Activated naive CD4-positive, alpha-beta T cell treated with anti-CD3 and anti-CD28 coated beads, Interleukin-2, amount 50 U/mL, for 24 hours (primary cell): Measurements from ENCODE around the gene RAPGEF1.

Experiments used
- H3K27ac Mint-ChIP-seq: one replicate; pipeline ENCODE4 v1.8.0; 2021; ENCODE audit warnings: mild to moderate bottlenecking, mixed read lengths
- H3K27me3 Mint-ChIP-seq: one replicate; pipeline ENCODE4 v1.8.0; 2021; ENCODE audit warnings: mixed read lengths
- H3K36me3 Mint-ChIP-seq: one replicate; pipeline ENCODE4 v1.8.0; 2021; ENCODE audit warnings: mixed read lengths
- H3K4me1 Mint-ChIP-seq: one replicate; pipeline ENCODE4 v1.8.0; 2021; ENCODE audit warnings: mixed read lengths
- H3K4me3 Mint-ChIP-seq: one replicate; pipeline ENCODE4 v1.8.0; 2021; ENCODE audit warnings: mild to moderate bottlenecking, mixed read lengths
- H3K9me3 Mint-ChIP-seq: one replicate; pipeline ENCODE4 v1.8.0; 2021; ENCODE audit warnings: mixed read lengths

The RAPGEF1 gene

DNA sequence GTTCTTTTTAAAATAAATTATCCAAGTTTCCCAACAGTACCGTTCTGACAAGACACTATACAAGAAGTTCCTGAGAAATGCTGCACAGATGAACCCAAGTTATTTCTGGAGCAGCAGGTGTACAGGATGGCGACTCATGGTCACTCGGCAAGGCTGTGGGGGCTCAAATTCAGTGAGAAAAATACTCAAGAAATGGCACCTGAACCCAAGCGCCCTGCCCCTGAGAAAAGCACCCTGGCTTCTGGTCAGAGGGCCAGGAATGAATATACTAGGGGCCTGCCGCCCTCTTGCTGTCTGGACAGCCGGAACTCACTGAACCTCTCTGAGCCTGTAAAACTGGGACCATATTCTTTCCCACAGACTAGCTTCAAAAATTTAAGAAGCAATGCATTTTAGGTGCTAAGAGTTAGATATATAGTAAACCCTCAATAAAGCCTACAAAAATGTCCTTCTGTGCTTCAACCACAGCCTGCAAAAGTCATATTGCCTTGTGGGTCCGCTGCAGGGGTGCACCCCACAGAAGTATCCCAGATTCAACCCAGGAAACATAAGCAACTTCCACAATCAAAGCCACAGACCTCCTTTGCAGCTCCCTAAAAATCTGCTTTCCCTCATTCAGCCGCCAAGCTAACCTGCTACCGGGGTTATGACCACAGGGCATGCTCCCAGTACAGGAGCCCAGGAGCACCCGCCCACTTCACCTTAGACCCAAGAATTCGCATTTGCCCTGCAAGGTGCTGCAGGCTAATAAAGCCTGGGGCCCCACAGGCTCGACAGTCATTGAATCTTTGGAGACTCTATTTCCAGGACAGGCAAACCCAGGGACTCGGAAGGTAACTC is 1.4 kb downstream of the RAPGEF1 start:
- Mint-ChIP-seq H3K36me3 (peaks cover 6% of the 10 kb centered on the region), H3K9me3 (no peaks in the 10 kb centered on the region), H3K27ac (peak overlapping the region; percentile 73), H3K4me3 (peak overlapping the region; percentile 91), H3K4me1 (peaks cover 57% of the 10 kb centered on the region), H3K27me3 (no peaks in the 10 kb centered on the region)

DNA sequence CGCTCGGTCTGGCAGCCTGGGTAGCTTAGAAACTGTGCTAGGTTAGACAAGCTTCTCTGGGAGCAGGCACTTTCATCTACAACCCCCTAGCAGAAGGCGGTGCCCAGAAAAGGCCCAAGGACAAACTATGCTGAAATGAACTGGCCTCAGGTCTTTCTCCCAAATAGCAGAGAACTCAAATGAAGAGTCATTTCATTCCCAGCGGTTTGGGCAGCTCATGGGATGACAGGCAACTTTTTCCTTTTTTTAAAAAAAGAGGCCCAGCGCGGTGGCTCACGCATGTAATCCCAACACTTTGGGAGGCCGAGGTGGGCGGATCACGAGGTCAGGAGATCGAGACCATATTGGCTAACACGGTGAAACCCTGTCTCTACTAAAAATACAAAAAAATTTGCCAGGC is 2.5 kb downstream of the RAPGEF1 start:
- Mint-ChIP-seq H3K4me1 (peaks cover 62% of the 10 kb centered on the region), H3K36me3 (peaks cover 9% of the 10 kb centered on the region), H3K27ac (peak overlapping the region; percentile 87), H3K4me3 (peak overlapping the region; percentile 55), H3K9me3 (no peaks in the 10 kb centered on the region), H3K27me3 (no peaks in the 10 kb centered on the region)

- Mint-ChIP-seq H3K27me3 (no peaks in the 10 kb centered on the region), H3K4me3 (peak overlapping the region; percentile 55), H3K4me1 (peaks cover 72% of the 10 kb centered on the region), H3K9me3 (no peaks in the 10 kb centered on the region), H3K36me3 (peaks cover 9% of the 10 kb centered on the region), H3K27ac (peak overlapping the region; percentile 87)
Measured at GRCh38 chr9:131736431-131736830, 3.4 kb downstream of the RAPGEF1 start.

GRCh38 chr9:131735238-131736128 is 4.4 kb downstream of the RAPGEF1 start:
- Mint-ChIP-seq H3K9me3 (no peaks in the 10 kb centered on the region), H3K4me3 (peak overlapping the region; percentile 55), H3K27me3 (no peaks in the 10 kb centered on the region)

GRCh38 chr9:131734781-131735180 is 5.1 kb downstream of the RAPGEF1 start:
- H3K9me3 Mint-ChIP-seq, result no peaks in the 10 kb centered on the region
- peaks cover 87% of the 10 kb centered on the region for H3K4me1 Mint-ChIP-seq
- H3K27ac Mint-ChIP-seq, result peak overlapping the region; percentile 79
- peaks cover 9% of the 10 kb centered on the region for H3K36me3 Mint-ChIP-seq
- peak overlapping the region; percentile 91 for H3K4me3 Mint-ChIP-seq
- no peaks in the 10 kb centered on the region for H3K27me3 Mint-ChIP-seq

More at GRCh38 chr9:131735238-131736128, 4.4 kb downstream of the RAPGEF1 start:
- peaks cover 81% of the 10 kb centered on the region for H3K4me1 Mint-ChIP-seq
- peak overlapping the region; percentile 87 for H3K27ac Mint-ChIP-seq
- peaks cover 9% of the 10 kb centered on the region for H3K36me3 Mint-ChIP-seq

GRCh38 chr9:131734165-131734610 is 5.7 kb downstream of the RAPGEF1 start:
- peaks cover 9% of the 10 kb centered on the region for H3K36me3 Mint-ChIP-seq
- H3K27ac Mint-ChIP-seq, result peak overlapping the region; percentile 98
- H3K27me3 Mint-ChIP-seq, result no peaks in the 10 kb centered on the region
- H3K9me3 Mint-ChIP-seq, result no peaks in the 10 kb centered on the region
- H3K4me1 Mint-ChIP-seq, result peaks cover 92% of the 10 kb centered on the region
- H3K4me3 Mint-ChIP-seq, result peak overlapping the region; percentile 91

GRCh38 chr9:131733541-131734061 is 6.3 kb downstream of the RAPGEF1 start:
- Mint-ChIP-seq H3K27me3 (no peaks in the 10 kb centered on the region), H3K9me3 (no peaks in the 10 kb centered on the region), H3K27ac (peak overlapping the region; percentile 98), H3K4me1 (peaks cover 90% of the 10 kb centered on the region), H3K4me3 (peak overlapping the region; percentile 91), H3K36me3 (peaks cover 9% of the 10 kb centered on the region)

- H3K4me3 Mint-ChIP-seq, result peak overlapping the region; percentile 91
- no peaks in the 10 kb centered on the region for H3K27me3 Mint-ChIP-seq
- H3K36me3 Mint-ChIP-seq, result peaks cover 9% of the 10 kb centered on the region
- peaks cover 94% of the 10 kb centered on the region for H3K4me1 Mint-ChIP-seq
- peak overlapping the region; percentile 98 for H3K27ac Mint-ChIP-seq
- H3K9me3 Mint-ChIP-seq, result no peaks in the 10 kb centered on the region
Measured at GRCh38 chr9:131732636-131733289, 7.1 kb downstream of the RAPGEF1 start.

- H3K27ac Mint-ChIP-seq, result peak overlapping the region; percentile 96
- H3K36me3 Mint-ChIP-seq, result peaks cover 9% of the 10 kb centered on the region
- peaks cover 96% of the 10 kb centered on the region for H3K4me1 Mint-ChIP-seq
- H3K4me3 Mint-ChIP-seq, result peak overlapping the region; percentile 91
- H3K9me3 Mint-ChIP-seq, result no peaks in the 10 kb centered on the region
- no peaks in the 10 kb centered on the region for H3K27me3 Mint-ChIP-seq
Measured at GRCh38 chr9:131732061-131732526, 7.8 kb downstream of the RAPGEF1 start.

- Mint-ChIP-seq H3K9me3 (no peaks in the 10 kb centered on the region), H3K27me3 (no peaks in the 10 kb centered on the region), H3K4me1 (peaks cover 95% of the 10 kb centered on the region), H3K36me3 (peaks cover 9% of the 10 kb centered on the region), H3K4me3 (peak overlapping the region; percentile 91), H3K27ac (peak overlapping the region; percentile 96)
Measured at GRCh38 chr9:131731644-131732043, 8.2 kb downstream of the RAPGEF1 start.

DNA sequence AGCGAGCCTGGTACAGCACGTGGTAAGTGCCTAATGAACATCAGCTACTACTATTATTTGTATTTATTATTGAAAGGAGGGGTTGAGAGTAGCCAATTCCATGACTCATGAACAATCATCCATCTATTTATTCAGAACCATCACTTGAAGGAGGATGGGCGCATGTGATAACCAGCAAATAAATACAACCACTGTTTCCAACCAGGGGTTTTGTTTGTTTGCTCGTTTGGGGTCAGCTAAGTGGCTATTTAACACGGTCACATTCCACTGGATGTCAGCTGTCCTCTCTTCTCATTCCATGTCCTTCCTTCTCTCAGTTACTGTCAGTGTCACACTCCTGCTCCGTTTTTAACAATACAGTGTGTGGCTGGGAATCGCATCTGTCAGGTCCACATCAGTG is 8.6 kb downstream of the RAPGEF1 start:
- Mint-ChIP-seq H3K9me3 (no peaks in the 10 kb centered on the region), H3K4me1 (peaks cover 94% of the 10 kb centered on the region), H3K27me3 (no peaks in the 10 kb centered on the region), H3K27ac (peak overlapping the region; percentile 96), H3K4me3 (peak overlapping the region; percentile 91), H3K36me3 (peaks cover 9% of the 10 kb centered on the region)

- Mint-ChIP-seq H3K27ac (peak overlapping the region; percentile 94), H3K36me3 (peaks cover 2% of the 10 kb centered on the region), H3K27me3 (no peaks in the 10 kb centered on the region), H3K4me3 (peak overlapping the region; percentile 76), H3K9me3 (no peaks in the 10 kb centered on the region), H3K4me1 (peaks cover 89% of the 10 kb centered on the region)
Measured at GRCh38 chr9:131728961-131729360, 10.9 kb downstream of the RAPGEF1 start.

DNA sequence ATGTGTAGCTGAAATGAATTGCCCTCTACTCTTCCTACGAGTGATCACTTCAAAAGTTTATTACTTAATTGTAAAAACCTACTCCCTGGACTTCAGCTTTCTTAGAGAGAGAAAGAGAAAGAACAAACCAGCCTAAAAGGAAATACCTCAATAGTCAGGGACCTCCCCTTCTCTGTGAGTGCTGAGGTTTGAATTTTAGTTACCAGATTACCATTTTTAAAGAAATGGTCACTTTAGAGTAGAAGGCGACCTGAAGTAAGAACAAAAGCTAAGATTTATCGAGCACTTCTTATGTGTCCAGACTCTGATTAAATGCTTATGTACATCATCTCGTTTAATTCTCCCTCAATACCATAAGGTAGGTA is 11.3 kb downstream of the RAPGEF1 start:
- peak overlapping the region; percentile 94 for H3K27ac Mint-ChIP-seq
- peak overlapping the region; percentile 76 for H3K4me3 Mint-ChIP-seq
- no peaks in the 10 kb centered on the region for H3K9me3 Mint-ChIP-seq

GRCh38 chr9:131727795-131728545 is 11.9 kb downstream of the RAPGEF1 start:
- H3K4me1 Mint-ChIP-seq, result peaks cover 88% of the 10 kb centered on the region
- peak overlapping the region; percentile 94 for H3K27ac Mint-ChIP-seq
- peaks cover 2% of the 10 kb centered on the region for H3K36me3 Mint-ChIP-seq
- H3K9me3 Mint-ChIP-seq, result no peaks in the 10 kb centered on the region
- H3K4me3 Mint-ChIP-seq, result peak overlapping the region; percentile 76
- H3K27me3 Mint-ChIP-seq, result no peaks in the 10 kb centered on the region

More for the DNA sequence above, 11.3 kb downstream of the RAPGEF1 start:
- no peaks in the 10 kb centered on the region for H3K27me3 Mint-ChIP-seq
- peaks cover 2% of the 10 kb centered on the region for H3K36me3 Mint-ChIP-seq
- peaks cover 89% of the 10 kb centered on the region for H3K4me1 Mint-ChIP-seq
